NCI-H524 (cell line): Measurements from ENCODE around the gene AAK1.
"Not testable (repeated sequence)": the region's sequence is repeated elsewhere in the genome, so short reads cannot be mapped to it uniquely, and the experiment has no call there.

Source experiments
- DNase-seq, 2 experiments: peaks; one replicate each; lab custom pipeline; 2025; lab: John Stamatoyannopoulos, UW

Gene AAK1

DNA sequence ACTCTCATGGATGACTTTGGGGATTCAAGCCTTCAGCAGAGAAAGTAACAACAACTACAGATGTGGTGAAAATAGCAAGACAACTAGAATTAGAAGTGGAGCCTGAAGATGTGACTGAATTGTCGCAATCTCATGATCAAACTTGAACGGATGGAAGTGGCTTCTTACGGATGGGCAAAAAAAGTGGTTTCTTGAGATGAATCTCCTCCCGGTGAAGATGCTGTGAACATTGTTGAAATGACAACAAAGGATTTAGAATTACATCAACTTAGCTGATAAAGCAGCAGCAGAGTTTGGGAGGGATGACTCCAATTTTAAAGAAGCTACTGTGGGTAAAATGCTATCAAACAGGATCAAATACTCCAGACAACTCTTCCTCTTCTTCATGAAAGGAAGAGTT lies 43.1 kb downstream of the AAK1 start:
- no peak for DNase-seq

DNA sequence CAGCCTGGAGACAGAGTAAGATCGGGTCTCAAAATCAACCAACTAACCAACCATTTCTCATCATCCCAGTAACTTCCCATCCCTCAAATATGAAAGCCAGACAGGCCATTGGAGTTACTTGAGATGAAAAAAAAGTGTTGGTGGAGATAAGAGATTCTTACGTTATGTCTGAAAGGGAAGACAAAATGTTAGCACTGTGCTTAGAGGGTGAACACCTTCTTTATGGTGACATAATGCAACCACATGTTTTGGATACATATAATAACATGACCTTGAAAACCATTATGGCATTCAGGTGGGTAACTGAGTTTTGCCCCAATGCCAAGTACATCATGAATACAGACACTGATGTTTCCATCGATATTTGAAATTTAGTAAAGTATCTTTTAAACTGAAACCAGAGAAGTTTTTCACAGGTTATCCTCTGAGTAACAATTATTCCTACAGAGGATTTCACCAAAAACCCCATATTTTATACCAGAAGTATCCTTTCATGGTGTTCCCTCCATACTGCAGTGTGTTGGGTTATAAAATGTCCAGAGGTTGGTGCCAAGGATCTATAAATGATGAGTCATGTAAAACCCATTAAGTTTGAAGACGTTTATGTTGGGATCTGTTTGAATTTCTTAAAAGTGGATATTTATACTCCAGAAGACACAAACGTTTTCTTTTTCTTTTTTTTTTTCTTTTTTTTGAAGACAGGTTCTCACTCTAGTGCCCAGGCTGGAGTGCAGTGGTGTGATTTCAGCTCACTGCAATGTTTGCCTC lies 45.5 kb downstream of the AAK1 start:
- DNase-seq: no peak

DNA sequence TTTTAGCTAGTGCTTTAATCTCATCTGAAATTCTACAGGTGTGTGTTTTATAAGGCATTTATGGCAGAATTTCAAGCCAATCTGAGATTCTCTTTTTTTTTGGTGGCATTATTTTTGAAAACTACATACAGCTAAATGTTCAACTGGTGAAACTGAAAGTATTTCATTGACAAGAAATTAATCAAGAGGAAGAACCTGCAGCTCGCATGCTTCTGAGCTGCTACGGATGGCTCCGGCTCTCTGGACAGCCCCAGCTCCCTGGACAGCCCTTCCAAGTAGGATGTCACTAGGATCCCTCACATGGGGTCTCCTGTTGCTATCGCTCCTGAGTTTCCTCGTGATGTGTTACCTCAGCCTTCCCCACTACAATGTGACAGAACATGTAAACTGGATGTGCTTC lies 46.4 kb downstream of the AAK1 start:
- no peak for DNase-seq

DNA sequence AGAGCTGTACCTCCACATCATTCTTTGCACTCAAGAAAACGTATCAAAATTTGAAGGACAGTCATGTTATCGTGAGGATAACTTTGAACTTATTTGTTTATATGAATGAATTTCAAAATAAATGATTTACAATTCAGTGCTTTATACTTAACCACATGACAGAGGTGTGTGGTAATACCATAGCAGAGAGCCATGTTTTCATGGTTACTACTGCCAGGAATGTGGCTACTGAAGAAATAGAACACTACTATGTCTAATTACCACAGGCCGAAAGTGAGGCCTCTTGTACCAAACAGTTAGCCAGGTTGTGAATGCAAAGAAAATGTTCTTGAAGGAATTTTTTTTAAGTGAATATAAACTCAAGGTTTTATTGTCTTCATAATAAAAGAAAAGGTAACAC lies 49.2 kb downstream of the AAK1 start:
- DNase-seq: no peak

DNA sequence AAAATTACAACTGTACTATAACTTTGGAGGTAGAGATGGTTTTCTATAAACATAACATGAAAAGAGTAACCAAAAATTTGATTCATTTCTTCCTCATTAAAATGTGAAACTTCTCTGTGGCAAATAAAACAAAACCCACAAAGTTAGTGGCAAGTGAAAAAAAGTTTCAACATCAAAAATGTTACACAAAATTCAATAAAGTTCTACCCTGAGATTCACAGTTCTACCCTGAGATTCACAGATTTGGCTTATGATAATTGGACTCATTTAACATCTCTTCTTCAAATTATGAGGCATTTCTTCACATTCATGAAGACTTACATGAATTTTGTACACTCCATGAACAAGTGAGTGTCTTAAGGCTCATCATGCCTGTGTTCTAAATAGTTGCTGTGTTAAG lies 51.0 kb downstream of the AAK1 start:
- no peak for DNase-seq

DNA sequence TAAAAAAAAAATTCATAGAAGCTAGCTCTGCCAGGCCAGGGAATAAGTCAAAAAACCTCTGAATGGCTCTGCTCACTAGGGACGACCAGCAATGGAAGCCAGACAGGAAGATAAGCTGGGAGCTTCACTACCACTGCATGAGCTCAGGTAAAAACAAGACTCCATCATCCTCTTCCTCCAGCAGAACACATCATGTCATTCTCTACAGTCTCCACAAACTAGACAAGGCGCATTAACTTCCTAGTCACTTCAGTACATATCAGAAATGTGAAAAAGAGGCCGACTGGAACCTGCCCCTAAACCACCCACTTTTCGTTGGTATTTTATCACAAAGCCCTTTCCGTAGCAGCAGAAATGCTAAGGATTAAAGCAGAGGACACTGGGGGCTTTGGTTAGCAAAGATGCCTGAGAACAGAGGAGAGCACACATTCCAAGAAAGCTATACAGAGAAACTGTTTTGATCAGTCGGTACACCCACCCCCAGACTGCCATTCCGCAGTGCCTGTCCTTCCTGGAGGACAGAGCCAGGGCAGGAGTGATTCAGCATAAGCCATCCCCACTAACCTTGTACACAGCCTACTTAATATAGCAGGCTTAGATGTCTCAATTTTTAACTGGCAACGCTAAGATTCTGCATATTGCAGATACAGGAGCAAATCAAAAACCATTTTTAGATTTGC lies 53.4 kb downstream of the AAK1 start:
- DNase-seq: no peak

DNA sequence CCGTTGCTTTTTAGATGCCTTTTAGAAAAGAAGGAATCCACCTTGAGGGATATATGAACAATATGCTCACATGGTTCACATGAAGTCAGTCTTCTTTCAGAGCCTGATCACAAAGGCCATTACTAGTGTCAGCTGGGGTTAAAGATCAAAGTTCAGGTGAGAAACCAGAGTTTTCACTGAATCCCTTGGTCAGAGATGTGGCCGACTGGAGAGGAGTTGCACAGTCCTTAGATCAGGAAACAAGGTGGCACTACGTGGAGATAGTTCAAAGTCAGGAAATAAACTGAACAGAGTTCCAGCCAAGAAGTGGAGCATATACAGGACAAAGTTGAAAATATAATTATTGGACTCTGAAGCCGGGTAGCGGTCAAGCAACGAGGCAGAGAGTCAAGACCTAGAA lies 54.6 kb downstream of the AAK1 start:
- no peak for DNase-seq

DNA sequence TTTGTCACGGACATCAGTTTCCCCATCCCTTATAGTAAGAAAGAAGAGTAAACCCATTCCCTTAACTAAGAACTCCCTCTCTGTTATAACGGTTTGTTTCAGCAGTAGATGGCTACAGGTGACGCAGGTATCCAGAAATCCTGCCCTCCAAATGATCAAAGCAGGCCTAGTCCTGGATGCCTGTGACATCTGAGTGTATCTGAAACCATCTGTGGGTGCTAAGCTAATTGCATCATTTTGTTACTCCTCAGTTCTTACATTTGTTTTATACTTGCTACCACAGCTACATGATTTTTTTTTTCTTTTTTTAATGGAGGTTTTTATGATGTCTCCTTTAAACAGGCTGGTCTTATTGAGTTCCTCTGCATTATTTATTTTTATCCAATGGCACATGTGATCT lies 55.1 kb downstream of the AAK1 start:
- no peak for DNase-seq

DNA sequence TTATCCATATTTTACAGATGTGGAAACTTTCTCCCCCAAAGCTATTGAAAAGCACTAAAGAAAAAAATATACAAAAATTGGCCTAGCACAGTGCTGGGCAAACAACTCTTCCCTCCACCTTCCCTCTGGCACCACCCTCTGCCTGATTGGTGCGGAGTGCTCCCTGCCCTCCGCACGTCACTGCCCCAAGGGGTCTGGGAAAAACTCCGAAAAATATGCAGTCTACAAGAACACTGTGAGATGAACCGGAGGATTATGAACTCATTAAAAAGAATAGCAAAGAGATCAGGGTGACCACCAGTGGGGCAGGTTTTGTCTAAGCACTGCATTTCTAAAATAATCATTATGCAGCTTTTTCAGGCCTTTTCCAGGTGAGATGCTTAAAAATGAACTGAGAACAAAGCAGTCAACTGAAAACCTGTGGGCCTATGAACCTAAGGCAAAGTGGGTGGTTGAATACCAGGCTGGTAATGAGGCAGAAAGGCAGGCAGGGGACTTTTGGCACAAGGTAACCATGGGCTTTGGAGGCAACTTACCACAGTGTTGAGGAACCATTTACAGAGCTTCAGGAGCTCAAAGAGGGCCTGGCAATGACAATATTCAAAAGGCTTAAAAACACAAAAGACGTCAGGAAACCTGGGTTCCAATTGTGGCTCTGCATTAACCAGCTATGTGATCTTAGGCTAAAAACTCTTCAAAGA lies 57.5 kb downstream of the AAK1 start:
- DNase-seq: no peak

DNA sequence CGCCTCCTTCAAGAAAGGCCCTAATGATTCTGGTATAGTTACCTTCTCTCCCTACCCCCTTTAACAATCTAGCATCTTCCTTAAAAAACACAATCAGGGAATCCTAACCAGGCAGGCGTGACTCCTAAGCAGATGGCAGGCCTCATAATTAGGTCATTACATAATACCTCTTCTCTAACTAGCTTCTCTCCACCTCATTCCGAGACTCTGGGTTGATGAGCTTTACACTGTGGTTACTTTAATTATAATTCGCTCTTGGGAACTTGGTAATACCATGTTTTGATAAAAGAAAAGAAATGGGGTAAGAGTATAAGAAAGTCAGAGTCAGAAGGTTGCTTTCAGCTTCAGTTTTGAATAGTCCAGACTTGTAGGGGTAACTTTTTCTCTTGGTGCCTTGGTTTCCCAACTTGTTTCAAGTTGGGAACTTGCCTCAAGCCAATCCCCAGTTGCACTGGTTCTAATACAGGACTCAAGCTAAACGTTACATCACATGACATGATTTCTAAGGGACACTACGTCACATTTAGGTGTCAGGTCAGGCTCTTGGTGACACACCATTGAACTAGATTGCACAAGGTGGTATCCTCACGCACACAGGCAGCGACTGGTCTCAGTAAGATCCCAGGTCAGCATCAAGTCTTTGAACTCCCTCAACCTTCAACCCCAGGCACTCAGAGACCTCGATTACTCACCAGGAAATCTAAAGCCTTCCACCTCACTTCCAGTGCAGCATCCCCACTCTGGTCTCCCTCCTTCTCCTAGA lies 59.2 kb downstream of the AAK1 start:
- DNase-seq: peak; percentile 77 to 90

DNA sequence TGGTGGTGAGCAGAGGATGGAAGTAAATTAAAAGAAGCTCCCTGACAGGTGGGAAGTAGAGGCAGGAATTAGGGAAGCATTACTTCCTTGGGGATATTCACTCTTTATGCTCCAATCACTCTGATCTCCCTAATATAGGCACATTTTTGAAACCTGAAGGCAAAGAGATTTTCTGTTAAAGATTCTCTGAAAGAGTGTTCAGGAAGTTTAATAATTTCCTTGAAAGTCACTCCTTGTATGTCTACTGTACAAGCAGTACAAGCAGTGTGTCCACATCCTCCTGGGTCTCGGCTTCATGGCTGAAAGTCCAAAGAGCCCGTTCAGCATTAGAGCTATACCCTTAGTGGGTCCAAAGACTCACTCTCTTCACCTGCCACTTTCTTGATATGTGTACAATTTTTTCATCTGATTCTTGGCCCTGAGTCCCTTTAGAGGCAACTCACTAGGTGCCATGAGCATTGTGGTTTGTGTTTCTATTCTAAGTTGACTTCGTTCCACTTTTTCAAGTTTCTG lies 60.2 kb downstream of the AAK1 start:
- DNase-seq: no peak

DNA sequence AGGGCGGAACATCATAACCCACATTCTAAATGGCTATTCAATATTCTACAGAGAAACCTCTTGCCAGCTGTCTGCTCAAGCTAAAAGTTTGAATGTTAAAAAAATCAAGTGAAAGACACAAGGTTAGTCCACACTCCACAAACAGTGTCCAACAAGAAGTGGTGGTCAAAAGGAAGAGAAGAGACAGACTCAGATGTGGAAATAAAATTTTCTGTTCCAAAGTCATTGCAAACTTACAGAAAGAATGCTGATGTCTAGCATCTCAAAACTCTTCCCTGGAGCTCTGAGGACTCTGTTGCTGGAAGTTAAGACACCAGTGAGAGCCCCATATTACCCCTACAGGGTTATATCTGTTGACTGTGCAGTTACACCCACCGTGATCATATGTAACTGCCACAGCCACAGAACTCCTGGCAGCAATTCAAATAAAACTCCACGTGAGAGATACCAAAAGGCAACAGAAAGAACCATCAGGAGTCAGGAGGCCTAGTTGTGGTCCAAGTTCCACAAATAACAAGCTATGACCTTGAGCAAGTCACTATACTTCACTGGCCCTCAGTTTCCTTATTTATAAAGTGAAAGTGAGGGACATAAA lies 60.9 kb downstream of the AAK1 start:
- DNase-seq: no peak

DNA sequence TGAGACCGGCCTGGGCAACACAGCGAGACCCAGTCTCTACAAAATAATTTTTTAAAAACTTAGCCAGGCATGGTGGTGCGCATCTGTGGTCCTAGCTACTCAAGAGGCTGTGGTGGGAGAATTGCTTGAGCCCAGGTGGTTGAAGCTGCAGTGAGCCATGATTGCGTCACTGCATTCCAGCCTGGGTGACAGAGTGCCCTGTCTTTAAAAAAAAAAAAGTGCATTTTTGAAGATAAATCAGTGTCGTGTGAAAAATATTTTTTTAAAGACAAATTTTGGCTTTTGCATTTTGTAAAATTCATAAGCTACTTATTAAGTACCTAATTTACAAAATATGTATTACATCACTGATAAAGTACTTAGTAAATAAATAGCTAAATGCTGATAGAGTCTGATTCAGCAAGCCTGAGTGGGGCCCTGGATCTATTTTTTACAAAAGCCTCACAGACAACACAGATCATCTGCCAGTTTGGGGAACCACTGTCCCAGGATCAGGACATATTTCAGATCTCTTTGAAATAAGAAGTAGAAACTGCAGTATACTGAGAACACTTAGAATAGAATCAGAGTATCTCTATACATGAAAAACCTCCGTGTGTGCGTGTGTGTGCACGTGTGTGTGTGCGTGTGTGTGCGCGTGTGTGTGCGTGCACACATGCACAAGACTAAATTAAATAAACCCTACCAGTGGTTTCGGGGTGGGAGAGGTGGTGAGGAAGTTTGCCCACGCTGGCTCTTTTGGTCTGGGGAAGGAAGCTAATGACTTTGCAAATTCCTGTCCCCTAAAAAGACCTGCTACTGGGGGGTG lies 61.6 kb downstream of the AAK1 start:
- no peak for DNase-seq

DNA sequence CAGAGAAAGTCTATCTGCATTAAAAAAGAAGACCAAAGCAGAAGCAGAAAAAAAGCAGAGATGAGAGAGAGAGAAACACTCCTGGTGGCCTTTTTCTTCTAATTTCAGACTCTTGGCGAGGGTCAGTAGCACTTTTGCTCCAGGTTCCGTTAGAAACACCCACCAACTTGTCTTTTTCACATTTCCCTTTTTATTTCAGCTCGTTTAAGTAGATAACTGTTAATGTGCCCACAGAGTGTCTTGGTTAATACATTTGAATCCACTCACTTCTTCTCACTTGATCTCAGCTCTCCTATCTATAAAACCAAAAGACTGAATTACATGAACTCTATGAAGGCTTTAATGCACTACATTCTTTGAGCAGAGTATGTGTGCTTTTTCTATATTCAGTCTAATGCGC lies 63.1 kb downstream of the AAK1 start:
- DNase-seq: no peak

DNA sequence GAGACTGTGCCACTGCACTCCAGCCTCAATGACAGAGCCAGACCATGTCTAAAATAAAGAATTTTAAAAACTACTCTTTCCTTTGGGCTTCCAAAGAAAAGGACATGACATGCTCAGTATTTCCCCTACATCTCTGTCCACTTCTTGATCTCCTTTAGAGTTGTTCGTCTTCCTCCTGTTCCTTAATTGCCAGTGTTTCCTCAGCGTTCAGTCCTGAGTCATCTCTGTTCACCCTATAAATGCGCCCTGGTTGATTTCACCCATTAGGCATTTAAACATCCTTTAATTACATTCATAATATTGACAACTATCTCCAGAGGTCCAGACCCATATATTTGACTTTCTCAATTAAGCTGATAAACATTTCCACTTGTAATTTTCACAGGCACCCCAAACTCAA lies 64.0 kb downstream of the AAK1 start:
- DNase-seq: no peak

DNA sequence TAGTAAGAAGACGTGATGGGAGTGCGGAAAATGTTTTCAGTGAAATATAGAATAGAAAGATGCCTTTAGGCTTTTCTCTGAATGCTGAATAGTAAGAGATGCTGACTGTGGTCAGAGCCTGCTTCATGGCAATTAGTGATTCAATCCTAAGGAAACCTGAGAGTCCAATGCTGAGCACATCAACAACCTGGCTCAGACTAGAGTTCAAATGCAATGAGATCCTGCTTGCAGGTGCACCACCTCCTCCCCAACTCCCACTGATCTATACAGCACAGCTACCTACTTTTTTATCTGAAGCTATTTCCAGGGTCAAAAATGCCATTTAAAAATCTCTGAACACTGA lies 65.4 kb downstream of the AAK1 start:
- no peak for DNase-seq

DNA sequence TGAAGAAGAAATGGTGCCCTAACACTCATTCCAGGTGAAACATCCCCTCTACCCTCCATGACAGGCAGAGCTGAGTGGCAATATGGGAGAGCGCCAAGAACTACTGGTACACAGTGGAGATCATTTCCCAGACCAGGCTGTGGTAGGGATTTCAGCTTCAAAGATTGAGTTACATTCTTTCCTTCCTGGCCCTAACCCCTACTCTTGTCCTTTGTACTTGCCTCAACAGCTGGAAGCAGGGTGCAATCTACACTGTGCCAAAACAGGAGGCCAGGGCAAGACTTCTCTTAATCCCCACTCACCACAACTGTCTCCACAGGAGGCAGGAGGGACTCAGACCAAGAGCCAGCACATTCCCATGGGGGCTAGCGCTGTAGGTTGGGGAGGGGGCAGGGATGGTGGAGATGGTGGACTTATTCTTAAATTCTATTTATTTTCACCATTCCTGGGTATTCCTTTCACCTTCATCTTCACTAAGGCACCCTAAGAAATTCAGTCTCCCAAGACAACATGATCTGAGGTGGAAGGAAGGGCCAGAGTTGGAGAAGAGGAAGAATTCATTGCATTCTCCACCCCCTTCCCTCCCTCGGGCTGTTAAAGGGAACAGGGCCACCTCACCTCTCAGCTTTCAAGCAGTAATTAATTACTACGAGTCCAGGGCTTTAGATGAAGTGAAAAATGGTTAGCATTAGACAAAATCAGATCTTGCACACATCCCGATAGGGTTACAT lies 65.9 kb downstream of the AAK1 start:
- peak in 1 of 2 experiments; percentile 43 for DNase-seq

DNA sequence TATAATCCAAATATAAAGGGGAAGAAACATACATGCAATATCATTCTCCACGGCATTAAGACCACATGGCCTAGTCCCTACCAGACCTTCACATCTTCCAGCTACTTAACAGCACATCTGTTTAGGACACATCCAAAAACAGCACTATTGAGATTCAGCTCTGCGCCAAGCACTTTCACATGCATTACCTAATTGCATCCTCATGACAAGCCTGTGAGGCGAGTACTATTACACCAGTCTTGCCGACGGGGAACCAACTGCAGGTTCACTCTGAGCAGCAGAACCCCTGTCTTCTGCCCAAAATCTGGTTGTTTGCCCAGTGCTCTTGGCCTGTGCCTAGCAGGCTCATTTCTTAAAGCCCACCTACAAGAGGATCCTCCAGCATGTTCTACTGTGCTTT lies 66.7 kb downstream of the AAK1 start:
- DNase-seq: no peak

DNA sequence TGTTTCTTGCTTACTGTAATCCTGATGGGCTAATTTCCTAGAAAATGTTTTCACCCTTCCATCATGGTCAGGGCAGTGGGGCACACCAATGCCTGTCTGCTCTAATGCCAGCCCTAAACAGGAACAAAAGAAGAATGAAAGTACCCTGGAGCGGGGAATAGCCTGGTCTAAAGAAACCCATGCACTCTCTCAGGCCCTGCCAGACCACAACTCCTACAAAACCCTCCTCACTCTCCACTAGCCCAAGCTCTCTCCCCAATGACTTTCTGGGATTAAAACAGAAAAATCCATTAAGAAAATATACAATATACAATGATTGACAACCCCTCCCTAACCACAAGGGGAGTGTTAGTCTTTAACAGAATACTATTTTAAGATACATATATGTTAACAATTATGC lies 67.6 kb downstream of the AAK1 start:
- no peak for DNase-seq

DNA sequence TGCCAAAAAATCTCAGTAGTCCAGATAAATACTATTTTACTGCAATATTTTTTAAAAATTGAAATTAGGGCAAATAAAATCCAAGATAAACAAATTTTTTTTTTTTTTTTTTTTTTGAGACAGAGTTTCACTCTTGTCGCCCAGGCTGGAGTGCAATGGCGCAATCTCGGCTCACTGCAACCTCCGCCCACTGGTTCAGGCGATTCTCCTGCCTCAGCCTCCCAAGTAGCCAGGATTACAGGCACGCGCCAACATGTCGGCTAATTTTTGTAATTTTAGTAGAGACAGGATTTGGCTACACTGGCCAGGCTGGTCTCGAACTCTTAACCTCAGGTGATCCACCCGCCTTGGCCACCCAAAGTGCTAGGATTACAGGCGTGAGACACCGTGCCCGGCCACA lies 68.2 kb downstream of the AAK1 start:
- DNase-seq: not testable (repeated sequence)
